Ovary (tissue), 3 donors: ENCODE measurements around the gene NAPSA.

Experiments
- EP300 ChIP-seq: sonication (generic); formaldehyde crosslinking; IDR thresholded peaks from one replicate; pipeline ENCODE4 v1.6.1; 2017; ENCODE audit warnings: antibody characterized with exemption
- POLR2A ChIP-seq: fragments of 450-650 bp; IDR thresholded peaks from one replicate; pipeline ENCODE4 v1.6.1; 2017; ENCODE audit warnings: antibody characterized with exemption, mild to moderate bottlenecking, moderate library complexity
- TF ChIP-seq, protein P1 (sequence below), 3 donors: fragments of 450-650 bp in 2 of 3; fragments of 200-600 bp in 1 of 3; IDR thresholded peaks; one replicate each; pipeline versions ENCODE4 v1.5.1 to v1.8.0; 2016 to 2022; ENCODE audit warnings: antibody characterized with exemption in 3 of 3, mild to moderate bottlenecking in 1 of 3
- donor health status: DM: no; HTN: no; CAD: no.

DNA sequence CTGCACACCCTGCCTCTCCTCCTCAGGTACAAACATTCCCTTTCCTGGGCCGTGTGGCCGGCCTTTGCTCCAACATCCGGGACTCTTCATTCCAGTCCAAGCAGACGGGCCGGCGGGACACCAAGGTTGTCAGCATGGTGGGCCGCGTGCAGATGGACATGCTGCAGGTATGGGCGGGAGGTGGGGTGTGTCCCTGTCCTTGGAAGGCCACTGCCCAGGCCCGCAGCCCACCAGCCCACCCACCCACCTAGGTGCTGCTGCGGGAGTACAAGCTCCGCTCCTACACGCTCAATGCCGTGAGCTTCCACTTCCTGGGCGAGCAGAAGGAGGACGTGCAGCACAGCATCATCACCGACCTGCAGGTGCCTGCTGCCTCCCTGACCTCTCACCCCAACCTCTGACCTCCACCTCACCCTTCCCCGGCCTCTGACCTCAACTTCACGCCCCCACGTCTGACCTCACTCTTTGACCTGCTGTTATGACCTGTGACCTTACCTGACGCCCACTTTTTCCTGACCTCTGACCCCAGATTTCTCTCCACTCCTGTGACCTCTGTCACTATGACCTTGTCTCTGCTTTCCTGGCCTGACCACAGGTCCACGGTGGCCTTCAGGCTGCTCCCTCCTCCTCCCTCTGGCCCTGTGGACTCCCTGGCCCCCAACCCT lies 40.8 kb upstream of the NAPSA start:
- no peak for TF ChIP-seq POLR2A
- TF ChIP-seq, protein P1, sequence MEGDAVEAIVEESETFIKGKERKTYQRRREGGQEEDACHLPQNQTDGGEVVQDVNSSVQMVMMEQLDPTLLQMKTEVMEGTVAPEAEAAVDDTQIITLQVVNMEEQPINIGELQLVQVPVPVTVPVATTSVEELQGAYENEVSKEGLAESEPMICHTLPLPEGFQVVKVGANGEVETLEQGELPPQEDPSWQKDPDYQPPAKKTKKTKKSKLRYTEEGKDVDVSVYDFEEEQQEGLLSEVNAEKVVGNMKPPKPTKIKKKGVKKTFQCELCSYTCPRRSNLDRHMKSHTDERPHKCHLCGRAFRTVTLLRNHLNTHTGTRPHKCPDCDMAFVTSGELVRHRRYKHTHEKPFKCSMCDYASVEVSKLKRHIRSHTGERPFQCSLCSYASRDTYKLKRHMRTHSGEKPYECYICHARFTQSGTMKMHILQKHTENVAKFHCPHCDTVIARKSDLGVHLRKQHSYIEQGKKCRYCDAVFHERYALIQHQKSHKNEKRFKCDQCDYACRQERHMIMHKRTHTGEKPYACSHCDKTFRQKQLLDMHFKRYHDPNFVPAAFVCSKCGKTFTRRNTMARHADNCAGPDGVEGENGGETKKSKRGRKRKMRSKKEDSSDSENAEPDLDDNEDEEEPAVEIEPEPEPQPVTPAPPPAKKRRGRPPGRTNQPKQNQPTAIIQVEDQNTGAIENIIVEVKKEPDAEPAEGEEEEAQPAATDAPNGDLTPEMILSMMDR (IDR thresholded peaks at IDR 0.05): no peak
- no peak for TF ChIP-seq EP300
